ENCODE measurements around the gene KCNE5.
"Not testable (repeated sequence)": the region's sequence is repeated elsewhere in the genome, so short reads cannot be mapped to it uniquely, and the experiment has no call there.

Gene KCNE5, protein sequence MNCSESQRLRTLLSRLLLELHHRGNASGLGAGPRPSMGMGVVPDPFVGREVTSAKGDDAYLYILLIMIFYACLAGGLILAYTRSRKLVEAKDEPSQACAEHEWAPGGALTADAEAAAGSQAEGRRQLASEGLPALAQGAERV

DNA sequence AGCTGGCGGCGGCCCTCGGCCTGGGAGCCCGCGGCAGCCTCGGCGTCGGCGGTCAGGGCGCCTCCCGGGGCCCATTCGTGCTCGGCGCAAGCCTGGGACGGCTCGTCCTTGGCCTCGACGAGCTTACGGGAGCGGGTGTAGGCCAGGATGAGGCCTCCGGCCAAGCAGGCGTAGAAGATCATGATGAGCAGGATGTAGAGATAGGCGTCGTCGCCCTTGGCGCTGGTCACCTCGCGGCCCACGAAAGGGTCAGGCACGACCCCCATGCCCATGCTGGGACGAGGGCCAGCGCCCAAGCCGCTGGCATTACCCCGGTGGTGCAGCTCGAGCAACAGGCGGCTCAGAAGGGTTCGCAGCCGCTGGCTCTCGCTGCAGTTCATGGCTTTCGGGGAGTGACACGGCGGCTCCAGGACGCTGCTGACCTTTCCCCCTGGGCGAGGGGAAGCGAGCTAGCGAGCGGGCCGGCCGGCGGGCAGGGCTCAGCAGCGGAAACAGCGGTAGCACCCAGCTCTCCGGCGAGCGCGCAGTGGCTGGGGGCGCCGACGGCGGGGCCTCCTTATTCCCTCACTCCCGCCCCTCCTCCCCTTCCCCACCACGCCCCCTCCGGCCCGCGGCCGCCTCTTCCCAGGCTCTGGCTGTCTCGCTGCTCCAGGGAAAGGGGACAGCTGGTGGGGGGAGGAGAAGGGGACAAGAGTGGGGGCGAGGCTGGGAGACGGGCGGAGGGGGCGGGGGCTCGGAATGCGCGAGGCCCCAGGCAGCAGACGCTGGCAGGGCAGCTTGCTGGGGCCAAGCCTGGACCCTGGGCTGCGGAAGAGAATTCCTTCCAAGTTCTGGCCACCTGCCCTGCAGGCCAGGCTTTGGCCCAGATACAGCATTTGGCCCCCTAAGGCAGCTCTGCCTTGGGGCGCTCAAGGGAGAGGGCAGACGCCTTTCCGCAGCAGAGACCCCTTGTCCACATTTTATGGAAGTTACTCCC, at the start of gene KCNE5:
Gene KCNE5 (minus strand): TSS at position 532 of the 976 bp plus-strand sequence. CDS start 152 bp downstream, at position 380.
- no peak for DNase-seq (ENCODE audit: low read depth)

DNA sequence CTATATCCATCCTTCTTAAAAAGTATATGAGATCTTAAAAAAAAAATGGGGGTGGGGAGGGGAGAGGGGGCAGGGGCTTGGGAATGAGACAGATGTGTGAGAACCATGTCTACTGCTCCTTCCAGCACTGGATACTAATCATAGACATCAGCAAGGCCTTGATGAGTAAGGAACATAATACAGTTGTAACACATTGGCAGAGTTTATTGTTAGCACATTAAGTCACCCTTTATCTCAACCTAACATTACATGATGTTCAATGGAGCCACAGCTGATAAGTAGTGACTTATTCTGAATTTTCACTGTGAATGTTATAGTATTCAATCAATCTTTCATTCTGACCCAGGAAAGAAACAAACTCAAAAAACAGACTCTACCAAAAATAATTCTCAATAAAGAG, 47.3 kb upstream of the KCNE5 start:
- no peak for DNase-seq (ENCODE audit: low read depth)

DNA sequence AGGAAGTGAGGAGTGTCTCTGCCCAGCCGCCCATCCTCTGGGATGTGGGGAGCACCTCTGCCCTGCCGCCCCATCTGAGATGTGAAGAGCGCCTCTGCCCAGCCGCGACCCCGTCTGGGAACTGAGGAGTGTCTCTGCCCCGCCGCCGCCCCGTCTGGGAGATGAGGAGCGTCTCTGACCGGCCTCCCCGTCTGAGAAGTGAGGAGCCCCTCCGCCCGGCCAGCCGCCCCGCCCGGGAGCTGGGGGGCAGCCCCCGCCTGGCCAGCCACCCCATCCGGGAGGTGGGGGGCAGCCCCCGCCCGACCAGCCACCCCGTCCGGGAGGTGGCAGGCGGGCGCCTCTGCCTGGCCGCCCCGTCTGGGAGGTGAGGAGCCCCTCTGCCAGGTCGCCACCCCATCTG, 46.2 kb upstream of the KCNE5 start:
- not testable (repeated sequence) for DNase-seq (ENCODE audit: low read depth)

DNA sequence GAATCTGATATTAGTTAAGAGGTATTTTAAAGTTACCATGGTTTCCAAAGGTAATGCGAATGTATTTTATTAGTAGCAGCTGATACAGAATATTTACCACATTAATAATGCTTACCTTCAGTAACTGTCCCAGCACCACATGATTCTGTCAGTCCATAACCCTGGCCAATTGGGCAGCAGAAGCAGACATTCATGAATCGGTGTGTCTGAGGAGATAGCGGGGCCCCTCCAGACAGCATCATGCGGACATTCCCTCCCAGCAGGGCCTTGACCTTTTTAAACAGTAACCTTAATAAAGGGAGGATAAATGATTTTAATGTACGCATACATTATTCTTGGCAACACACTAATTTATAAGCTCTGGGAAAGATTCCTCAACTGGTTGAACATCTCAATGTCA, 43.0 kb upstream of the KCNE5 start:
- no peak for DNase-seq (ENCODE audit: low read depth)

DNA sequence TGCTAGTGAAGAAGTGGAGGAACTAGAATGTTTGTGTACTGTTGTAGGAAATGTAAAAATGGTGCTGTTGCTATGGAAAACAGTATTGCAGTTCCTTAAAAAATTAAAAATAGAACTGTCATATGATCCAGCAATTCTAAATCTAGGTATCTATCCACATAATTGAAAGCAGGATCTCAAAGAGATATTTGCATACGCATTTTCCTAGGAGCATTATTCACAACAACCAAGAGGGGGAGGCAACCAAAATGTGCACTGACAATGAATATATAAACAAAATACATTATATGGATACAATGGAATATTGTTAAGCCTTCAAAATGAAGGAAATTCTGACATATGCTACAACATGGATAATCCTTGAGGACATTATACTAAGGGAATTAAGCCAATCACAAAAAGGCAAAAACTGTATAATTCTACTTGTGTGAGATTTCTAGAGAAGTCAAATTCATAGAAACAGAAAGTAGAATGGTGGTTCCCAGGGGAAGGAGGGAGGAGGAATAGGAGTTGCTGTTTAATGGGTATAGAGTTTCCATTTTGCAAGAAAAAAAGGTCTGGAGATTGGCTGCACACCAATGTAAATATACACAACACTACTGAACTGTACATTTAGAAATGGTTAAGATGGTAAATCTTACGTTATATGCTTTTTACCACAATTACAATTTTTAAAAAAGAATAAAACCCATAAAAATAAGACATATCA, 35.6 kb upstream of the KCNE5 start:
- no peak for DNase-seq (ENCODE audit: low read depth)

DNA sequence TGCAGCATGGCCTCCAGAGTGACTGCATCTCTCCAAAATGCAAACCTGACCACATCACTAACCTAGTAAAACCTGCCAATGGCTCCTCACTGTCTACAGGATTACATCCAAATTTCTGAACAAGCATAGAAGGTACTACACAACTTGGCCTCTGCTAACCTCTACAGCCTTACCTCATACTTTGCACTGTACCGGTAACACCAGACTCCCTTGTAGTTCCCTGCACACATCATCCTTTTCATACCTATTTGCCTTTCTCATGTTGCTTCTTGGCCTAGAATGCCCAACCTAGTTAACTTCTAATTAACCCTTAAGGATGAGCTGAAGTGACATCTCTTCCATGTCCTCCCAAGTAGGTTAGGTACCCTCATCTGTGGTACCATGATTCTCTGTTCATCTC, 33.4 kb upstream of the KCNE5 start:
- no peak for DNase-seq (ENCODE audit: low read depth)

DNA sequence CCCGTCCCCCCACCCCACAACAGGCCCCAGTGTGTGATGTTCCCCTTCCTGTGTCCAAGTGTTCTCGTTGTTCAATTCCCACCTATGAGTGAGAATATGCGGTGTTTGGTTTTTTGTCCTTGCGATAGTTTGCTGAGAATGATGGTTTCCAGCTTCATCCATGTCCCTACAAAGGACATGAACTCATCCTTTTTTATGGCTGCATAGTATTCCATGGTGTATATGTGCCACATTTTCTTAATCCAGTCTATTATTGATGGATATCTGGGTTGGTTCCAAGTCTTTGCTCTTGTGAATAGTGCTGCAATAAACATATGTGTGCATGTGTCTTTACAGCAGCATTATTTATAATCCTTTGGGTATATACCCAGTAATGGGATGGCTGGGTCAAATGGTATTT, 32.4 kb upstream of the KCNE5 start:
- DNase-seq (ENCODE audit: low read depth), result not testable (repeated sequence)

DNA sequence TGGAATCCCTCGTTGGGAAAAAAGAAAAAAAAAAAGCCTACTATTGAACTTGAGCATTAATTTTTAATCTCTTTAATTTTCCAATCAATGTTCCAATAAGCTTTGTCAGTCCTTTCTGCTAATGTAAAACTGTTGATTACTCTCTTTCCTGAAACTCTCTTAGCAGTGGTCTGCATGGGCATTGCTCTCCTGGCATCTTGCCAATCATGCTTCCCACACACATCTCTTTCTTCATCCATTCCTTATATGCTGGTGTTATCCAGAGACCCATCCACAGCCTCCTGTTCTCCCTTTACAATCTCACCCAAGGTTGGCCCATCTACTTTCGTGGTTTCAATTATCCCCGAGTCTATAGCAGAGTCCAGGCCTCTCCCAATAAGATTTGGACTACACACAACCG, 31.8 kb upstream of the KCNE5 start:
- no peak for DNase-seq (ENCODE audit: low read depth)

DNA sequence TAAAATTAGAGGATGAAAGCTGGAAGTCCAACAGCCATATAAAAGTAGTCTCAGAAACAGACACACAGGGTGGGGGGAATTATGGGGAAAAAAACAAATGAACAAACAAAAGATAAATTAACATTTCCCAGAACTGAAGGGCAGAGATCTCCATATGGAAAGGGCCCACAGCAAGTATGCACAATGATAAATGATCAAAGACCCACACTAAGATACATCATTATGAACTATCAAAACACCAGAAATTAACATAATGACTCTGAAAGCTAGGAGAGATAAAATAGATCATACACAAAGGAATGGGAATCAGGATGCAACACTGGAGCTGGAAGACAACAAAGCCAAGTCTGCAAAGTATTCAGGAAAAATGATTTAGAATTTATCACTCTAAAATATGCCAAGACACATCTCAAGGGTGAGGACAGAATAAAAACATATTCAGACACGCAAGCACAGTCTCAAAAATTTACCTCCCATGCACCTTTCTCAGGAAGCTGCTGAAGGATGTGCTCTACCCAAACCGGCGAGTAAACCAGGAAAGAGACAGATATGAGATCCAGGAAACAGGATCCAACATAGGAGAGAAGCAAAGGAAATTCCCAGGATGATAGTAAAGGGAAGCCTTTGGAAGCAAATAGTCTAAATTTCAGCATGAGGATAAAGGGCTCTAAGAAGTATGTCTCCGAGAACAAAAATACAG, 30.7 kb upstream of the KCNE5 start:
- no peak for DNase-seq (ENCODE audit: low read depth)

DNA sequence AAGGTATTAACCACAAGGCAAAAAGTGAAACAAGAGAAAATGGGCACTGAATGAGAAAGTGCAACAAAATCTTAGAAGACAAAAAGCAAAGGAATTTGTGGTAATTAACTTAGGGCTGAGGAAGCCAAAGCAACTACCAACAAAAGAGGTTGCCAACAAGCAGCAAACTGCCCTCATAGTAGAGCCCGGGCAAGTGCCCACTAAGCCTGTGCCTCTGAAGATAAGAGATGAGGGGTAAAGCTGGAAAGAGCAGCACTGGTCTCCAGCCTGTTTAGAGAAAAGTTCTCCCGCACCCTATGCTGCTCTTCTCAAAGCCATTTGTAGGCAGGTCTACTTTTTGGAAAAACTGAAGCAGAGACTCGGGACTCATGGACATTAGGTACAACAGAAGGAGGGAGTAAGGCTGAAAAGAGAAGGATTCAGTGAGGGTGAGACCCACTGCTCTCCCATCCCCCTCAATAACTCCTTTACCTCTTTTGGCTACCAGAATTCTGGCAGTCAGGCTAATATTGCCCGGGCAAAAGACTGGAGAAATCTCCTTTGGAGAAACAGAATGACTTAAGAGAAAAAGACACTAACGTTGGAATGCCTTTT, 29.6 kb upstream of the KCNE5 start:
- no peak for DNase-seq (ENCODE audit: low read depth)

DNA sequence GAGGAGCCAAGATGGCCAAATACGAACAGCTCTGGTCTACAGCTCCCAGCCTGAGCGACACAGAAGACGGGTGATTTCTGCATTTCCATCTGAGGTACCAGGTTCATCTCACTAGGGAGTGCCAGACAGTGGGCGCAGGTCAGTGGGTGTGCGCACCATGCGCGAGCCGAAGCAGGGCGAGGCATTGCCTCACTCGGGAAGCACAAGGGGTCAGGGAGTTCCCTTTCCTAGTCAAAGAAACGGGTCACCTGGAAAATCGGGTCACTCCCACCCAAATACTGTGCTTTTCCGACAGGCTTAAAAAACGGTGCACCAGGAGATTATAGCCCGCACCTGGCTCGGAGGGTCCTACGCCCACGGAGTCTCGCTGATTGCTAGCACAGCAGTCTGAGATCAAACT, 19.7 kb upstream of the KCNE5 start:
- not testable (repeated sequence) for DNase-seq (ENCODE audit: low read depth)

DNA sequence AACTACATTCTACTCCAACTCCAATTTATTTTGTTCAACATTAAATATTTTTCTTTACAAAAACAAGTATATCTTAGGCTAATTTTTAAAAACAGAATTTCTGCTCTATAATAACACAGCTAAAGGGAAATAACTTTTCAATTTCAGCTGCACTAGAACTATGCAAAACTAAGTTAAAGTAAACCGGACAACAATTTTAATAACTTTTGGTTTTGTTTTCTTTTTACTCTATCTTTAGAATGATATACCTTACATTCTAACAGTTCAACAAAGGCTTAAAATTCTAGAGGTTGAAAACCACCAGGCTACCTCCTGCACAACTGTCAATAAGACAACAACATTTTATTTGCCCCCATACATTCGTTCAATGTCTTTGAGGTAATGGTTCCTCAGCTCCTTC, 18.7 kb upstream of the KCNE5 start:
- no peak for DNase-seq (ENCODE audit: low read depth)

DNA sequence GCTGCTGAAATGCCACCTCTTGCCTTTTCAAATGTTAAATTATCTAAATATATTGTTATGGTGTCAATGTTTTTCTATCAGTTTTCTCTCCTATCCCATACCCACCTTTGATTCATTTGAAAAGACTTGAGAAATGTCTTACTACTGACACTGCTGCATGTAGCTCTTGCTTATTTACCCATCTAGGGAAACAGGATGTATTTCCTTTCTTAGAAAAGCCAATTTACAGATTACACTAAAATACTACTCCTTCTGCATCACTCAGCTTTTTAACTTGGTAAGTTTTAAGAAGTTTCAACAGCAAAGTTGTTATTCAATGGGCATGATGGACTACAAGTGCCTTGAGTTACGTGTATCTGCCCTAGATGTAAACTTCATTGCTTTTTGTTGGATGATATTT, 13.2 kb upstream of the KCNE5 start:
- no peak for DNase-seq (ENCODE audit: low read depth)

DNA sequence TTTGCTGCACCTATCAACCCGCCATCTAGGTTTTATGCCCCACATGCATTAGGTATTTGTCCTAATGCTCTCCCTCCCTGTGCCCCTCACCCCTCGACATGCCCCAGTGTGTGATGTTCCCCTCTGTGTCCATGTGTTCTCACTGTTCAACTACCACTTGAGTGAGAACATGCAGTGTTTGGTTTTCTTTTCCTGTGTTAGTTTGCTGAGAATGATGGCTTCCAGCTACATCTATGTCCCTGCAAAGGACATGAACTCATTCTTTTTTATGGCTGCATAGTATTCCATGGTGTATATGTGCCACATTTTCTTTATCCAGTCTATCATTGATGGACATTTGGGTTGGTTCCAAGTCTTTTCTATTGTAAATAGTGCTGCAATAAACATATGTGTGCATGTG, 12.5 kb upstream of the KCNE5 start:
- DNase-seq (ENCODE audit: low read depth), result not testable (repeated sequence)

DNA sequence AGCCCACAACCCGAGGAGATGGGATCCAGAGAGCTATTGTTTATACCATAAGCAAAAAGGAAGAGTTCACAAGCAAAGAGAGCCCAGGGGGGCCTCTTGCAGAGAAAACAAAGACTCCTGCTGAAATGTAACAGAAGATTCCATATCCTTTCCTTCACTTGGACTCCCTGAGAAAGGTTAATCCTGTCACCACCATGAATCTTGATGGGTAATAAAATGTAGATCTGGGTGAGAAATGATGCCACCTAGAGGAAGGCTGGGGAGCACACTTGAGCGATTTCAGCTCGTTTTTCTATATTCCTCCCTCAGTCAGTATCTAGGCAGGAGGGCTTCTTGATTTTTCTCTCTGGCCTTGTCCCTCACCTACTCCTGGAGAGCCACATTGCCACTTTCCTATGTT, 10.2 kb upstream of the KCNE5 start:
- no peak for DNase-seq (ENCODE audit: low read depth)

DNA sequence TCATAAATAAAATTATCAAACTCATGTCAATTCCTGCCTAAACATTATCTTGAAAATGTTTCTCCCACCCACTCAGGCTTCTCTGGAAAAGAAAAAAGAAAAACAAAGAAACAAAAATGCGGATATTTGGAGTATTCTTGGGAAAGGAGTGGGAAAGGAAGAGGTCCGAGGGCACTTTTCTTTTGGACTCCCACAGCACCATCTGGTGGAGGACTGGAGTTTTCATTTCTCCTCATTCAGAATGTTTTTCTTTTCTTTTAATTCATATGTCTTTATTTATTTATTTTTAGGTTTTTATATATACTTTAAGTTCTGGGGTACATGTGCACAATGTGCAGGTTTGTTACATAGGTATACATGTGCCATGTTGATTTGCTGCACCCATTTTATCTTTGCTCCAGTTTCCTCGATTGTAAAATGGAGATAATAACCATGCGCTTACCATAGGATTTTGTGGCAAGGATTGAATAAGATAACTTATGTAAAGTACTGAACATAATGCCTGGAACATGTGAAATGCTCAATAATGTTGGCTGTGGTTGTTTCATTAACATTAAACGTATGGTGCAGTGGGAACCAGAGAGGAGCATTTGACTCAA, 8.0 kb upstream of the KCNE5 start:
- no peak for DNase-seq (ENCODE audit: low read depth)

DNA sequence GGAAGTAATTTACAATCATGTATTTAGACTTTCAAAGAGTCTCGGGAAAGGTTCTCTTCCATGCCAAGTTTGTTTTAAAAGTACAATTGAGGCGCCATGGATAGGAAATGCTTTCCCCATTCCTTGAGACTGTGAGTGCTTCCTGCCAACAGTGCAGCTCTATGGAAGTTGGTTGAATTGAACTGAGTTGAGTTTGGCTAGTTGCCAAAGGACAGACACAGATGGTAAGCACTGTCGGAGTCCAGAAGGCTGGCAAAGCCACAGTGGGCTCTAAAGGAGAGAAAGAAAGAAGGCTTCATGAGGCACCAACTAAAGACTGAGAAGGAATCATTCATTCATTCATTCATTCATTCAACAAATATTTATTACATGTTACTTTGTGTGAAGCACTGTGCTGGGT, 4.3 kb upstream of the KCNE5 start:
- no peak for DNase-seq (ENCODE audit: low read depth)

DNA sequence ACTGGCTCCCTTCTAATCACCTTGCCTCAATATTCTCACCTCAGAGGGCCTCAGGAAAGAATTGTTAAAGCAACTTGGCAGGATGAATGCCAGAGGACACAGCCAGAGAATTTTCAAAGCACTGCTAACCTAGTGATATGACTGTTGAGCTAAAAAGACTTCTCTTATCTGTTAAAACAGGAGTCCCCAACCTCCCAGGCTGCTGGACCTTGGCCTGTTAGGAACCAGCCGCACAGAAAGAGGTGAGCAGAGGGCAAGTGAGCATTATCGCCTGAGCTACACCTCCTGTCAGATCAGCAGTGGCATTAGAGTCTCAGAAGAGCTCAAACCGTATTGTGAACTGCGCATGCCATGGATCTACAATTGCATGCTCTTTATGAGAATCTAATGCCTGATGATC, 1.7 kb upstream of the KCNE5 start:
- DNase-seq (ENCODE audit: low read depth), result no peak

DNA sequence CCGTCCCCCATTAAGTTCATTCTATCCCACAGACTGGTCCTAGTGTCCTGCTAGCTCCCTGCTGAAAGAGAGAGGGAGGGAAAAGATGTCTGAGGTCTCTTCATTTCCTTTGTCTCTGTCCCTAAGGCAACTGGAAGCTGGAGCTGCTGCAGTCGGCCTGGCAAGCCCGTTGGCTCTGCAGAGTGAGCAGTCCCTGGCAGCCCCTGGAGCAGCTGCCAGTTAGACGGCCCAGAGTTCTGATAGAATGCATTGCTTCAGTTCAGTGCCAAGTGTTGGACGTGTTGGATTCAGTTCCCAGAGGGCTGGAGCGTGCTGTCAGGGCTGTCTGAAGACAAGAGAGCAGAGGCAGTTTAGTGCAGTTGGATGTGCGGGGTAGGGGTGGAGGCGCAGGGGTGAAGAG, 975 bp downstream of the KCNE5 start:
- DNase-seq (ENCODE audit: low read depth), result no peak

DNA sequence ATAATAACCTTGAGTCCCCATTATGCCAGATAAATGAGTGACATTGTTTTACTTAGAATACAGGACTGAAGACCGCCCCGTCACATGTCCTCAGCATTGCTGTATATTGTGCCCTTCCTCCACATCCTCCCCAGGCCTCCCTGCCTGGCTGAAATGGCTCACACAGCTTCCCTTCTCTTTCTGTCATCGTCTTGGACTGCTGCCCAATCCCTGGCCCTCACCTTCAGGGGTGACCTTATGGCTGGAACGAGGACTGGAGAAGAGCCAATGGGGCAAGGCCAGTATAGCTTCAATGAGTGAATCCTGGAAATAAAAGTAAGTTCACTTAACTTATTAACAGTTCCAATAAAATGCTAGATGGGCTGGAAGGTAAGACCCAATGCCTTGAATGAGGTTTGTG, 2.7 kb downstream of the KCNE5 start:
- DNase-seq (ENCODE audit: low read depth), result no peak

DNA sequence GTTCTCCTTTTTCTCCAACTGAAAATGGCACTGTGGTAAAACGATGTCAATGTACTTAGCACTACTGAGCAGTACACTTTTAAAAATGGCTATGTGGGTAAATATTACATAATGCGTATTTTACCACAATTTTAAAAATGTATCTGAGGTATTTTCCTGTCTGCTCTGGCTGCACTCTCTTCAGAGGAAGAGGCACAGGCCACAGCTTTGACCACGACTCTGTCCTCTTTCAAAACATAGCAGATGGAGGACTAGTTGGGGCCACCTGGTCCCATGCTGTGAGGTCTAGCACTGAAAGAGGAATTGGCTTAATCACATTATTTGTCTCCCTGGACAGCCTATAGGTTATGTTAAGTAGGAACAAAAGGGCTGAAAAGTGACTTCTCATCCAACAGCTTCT, 5.2 kb downstream of the KCNE5 start:
- DNase-seq (ENCODE audit: low read depth), result no peak

DNA sequence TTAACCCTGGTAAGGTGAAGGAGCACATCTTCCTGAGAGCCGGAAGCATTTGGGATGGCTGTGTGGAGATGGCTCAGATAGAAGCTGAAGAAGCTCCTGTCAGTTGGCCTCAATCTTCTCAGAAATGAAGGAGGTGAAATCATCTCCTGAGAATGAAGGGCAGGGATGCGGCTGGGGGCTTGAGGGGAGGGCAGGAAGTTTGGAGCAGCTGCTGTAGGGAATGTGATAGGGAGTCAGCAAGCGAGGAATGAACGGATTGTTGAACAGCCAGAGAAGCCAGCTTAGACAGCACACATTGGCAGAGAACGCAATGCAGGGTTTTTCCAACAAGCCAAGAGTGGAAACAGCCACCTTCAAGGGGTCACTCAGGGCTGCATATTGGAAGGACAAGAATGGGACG, 10.0 kb downstream of the KCNE5 start:
- no peak for DNase-seq (ENCODE audit: low read depth)
